ENCODE results near the gene CCNE1.

CCNE1 gene
- total RNA-seq, result 0.92 to 23.1 (median 10.6) reads per million in 18 experiments

- DNase-seq, result peak; percentile 92 to 94
Measured at GRCh38 chr19:29811125-29812079, at the start of gene CCNE1. Gene CCNE1, plus strand, starts transcription at chr19:29811991. Its CDS starts 565 bp downstream, at chr19:29812556.

DNA sequence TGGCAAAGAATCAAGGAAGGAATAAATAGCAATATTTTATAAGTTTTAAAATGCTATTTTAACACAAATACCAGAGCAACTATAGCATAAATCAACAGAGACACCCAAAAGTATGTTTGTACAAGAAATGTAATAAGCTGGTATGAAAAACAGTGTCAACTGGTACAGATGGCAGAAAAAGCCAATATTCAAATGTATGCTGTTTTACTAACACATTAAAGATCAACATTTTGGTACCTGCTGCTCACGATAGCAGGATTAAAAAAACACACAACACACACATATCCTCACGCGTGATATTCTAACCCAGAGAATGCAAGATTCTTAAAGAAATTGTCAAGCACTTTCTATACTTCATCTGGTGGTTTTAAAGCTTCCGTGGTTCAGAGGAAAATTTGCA lies 48.6 kb upstream of the CCNE1 start:
- no peak for DNase-seq

DNA sequence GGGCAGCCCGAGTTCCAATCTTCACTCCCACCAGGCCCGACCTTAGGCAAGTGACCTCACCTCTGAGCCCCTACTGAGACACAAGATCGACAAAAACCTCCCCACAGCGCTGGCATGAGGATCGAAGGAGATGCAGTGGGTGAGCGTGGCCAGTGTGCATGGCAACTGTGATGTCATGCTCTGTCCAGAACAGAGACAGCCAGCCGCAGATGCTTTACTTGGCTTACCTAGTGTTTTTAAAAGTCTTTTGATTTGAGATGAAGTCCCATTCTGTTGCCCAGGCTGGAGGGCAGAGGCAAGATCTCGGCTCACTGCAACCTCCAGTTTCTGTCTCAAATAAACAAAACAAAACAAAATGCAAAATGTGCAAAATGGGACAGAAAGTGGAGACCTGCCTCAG lies 47.4 kb upstream of the CCNE1 start:
- DNase-seq, result no peak

DNA sequence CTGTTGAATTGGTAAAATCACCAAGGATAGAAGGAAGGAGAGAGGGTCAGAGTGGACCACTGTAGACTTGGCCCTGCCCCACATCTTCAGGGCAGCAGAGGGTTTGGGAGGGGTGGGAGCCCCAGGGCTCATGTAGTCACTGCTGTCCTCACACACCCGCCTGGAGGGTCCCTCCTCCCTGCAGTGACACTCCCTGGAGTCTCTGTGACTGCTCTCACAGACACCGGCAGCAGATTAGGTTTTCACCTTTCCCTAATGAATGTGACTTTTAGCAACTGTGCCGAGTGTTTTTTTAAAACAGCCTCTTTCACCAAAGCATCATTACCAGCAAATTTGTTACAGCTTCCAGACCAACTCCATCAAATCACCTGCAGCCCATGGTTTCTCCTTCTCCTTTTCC lies 45.7 kb upstream of the CCNE1 start:
- DNase-seq, result no peak

DNA sequence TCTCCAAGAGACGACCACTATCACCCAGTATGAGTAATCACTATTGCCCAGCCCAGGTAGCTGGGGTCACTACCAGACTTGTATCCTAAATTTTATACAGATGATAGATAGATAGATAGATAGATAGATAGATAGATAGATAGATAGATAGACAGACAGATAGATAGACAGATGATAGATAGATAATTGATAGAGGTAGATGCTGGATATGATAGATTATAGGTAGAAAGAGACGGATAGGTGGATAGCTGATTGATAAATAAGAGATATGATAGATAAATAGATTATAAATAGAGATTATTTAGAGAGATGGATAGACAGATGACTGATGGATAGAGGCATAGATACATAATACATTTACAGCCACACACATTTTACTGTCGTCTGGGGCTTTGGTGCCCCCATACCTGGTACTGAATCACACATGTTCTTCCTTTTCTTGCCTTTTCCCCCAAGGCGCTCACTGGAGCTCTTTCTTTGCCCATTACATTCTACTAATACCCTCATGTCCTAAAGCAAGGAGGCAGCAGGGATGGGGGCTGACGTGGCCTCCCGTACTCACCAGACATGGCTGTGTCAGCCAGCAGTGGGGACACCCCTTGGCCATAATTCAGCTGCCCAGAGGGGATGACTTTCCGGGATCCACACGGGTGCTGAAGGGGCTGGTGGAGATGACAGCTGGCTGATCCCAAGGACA lies 44.6 kb upstream of the CCNE1 start:
- DNase-seq, result no peak

DNA sequence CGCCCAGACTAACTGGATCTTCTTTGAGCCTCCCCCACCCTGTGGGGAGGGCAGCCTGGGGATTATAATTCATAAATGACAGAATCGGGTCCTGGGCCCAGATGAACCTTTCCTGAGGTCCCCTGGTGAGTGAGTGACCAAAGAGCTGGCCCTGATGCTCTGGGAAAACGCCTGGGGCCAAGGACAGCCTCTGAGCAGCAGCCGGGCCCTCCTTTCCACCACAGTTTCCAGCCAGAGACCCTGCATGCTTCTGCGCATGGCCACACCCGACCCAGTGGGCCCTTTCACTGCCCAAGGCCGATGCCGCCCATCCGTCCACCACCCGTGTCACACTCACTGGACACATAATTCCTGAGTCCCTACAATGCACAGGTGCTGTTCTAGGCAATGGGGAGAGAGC lies 43.6 kb upstream of the CCNE1 start:
- DNase-seq, result no peak

DNA sequence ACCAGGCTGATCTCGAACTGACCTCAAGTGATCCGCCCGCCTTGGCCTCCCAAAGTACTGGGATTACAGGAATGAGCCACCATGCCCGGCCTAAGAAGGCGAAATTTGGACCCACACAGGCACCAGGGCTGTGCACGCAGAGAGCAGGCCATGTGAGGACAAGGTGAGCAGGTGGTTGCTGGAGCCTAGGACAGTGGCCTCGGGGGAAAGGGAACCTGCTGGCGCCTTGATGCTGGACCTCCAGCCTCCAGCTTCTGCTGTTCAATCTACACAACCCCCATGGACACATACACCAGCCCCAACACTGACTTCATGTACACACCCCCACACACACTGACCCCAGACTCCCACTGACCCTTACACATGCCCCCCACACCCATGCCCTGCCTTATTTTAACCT lies 41.8 kb upstream of the CCNE1 start:
- DNase-seq, result no peak

DNA sequence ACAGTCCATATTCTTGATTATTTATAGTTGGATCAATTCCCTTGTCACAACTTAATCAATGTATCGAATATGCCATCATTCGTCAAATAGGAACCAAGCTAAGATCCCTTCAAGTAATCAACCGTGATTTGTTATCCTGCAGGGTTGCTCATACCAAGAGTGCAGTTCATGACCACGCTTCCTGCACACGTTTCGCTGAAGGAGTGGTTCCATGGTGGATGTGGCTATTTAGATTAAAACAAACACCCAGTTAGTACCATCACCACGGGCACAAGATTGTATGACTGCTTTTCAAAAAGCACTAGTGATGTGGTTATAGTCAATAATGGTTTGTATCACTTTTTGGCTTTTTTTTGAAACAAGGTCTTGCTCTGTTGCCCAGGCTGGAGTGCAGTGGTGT lies 41.1 kb upstream of the CCNE1 start:
- no peak for DNase-seq

GRCh38 chr19:29771708-29772414 lies 39.9 kb upstream of the CCNE1 start:
- peak; percentile 28 to 48 for DNase-seq

- DNase-seq, result no peak
Measured at GRCh38 chr19:29772696-29773095, 39.1 kb upstream of the CCNE1 start.

DNA sequence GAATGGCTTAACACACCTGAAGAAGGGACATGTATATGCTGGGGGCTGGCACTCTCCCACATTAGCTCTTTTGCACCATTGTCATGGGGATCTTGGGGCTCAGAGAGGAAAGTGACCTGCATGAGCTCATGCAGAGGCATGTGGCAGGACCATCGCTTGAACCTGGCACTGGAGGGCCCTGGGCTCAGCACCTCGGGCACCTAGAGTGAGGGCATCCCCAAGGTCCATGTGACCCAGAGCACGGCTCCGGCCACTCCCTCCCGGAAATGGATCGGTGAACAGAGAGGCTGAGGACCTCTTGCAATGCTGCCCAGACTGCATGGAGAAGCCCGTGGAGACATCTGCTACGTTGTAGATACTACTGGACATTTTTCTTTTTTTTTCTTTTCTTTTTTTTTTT lies 38.6 kb upstream of the CCNE1 start:
- DNase-seq, result no peak

DNA sequence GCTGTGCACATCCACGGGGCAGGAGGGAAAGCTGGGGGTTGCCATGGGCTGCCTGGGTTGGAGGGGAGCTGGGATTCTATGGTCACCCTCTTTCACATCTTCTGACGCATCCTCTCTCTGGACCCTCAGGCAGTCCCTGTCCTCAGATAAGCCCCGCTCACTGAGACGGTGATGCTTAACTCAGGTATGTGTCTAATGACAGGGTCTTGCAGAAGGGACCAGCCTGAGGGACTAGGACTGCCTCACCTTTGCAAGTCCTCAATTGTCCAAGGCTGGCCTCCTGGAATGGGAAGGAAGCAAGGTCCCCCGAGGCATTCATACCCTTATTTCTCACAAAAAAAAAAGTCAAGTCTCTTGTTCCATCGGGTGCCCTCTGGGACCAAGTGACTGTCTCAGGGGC lies 37.7 kb upstream of the CCNE1 start:
- no peak for DNase-seq

DNA sequence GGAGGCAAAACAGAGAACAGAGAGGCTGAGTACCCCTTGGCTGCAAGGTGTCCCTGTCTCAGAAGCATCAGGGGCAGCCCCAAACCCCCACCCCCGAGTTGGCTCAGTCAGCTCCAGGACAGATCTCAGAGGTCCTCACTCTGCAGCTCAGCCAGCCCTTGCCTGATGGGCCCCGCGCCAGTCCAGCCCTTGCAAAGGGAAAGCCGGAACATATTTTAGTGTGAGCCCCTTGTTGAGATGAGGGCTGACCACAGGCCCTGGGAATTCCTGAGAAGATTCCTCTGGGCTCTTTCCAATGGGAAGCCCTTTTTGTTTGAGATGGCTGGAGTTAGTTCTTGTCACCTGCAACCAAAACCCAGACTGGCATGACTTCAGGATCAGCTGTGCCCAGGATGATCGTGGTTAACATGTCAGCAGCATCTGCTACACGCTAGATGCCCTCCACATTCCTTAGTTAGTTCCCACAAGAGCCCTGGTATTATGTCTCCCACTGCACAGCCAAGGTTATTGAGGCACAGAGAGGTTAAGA lies 33.9 kb upstream of the CCNE1 start:
- DNase-seq, result no peak

DNA sequence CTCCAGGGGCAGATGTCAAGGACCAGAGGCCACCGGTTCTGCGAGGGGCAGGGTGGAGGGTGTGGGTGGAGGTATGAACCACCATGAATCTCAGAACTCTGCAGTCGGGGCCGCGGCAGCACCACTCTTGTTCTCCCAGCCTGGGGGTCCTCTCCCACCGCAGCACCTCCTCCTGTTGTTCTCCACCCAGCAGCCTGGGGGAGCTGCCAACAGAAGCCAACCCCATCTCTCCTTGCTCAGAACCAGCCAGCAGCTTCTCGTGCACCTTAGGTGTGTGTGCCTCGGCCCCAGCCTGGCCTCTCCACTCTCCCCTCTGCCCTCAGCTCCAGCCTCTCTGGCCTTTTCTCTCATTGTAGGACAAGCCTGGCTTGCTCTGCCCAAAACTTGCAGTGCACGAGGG lies 31.9 kb upstream of the CCNE1 start:
- DNase-seq, result no peak

DNA sequence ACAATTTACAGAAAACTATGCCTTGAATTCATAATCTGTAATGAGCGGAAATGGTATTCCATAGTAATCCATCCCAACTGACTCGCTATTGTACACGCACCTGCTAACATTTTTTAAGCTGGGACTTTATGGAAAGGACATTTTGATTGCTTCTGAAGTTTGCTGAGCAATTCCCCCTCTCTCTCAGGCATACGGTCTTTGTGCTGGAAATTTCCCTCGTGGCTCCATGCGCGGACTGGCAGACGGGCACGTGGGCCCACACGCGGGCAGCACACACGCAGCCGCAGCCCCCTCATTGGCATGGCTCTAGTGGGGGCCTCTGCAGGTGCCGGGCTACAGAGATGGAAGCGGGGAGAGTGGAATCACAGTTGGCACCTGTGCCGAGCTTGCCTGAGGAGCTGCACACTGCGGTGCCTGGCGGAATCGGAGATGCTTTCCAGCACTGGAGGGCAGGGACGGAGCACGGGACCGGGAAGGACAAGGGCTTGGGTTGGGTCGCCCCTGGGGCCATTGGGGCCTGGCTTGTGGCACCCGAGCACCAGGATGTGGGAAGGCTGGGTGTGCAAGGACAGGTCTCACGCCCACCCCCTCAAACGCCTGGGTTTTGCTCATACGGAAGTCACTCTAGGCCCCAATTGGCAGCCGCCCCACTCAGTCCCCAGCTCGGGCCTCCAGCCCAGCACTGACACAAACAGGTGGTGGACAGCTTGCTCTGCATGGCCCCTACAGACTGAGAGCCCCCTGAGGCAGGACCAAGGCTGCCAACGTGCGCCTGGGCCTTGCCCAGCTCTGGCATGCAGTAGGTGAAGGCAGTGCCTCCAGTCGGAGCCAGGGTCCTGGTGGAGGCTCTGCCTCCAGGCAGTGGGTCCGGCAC lies 30.2 kb upstream of the CCNE1 start:
- DNase-seq, result no peak

GRCh38 chr19:29782260-29782580 lies 29.6 kb upstream of the CCNE1 start:
- DNase-seq, result no peak

GRCh38 chr19:29783627-29784190 lies 28.1 kb upstream of the CCNE1 start:
- no peak for DNase-seq

DNA sequence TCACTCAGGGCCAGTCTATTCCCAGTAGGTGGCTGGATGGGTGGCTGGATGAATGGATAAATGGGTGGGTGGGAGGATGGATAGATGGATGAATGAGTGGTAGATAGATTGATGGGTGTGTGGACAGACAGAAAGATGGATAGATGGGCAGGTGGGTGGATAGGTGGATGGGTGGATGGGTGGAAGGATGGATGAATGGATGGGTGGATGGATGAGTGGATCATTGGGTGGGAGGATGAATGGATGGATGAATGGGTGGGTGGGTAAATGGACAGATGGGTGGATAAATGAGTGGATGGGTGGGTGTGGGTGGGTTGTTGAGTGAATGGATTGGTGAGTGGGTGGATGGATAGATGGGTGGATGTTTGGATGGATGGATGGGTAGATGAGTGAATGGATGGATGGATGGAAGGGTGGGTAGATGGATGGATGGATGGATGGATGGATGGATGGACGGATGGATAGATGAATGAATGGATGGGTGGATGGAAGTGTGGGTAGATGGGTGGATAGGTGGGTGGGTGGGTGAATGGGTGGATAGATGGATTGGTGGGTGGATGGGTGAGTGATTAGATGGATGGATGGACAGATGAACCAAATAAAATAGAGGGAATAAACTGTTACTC lies 27.1 kb upstream of the CCNE1 start:
- no peak for DNase-seq

DNA sequence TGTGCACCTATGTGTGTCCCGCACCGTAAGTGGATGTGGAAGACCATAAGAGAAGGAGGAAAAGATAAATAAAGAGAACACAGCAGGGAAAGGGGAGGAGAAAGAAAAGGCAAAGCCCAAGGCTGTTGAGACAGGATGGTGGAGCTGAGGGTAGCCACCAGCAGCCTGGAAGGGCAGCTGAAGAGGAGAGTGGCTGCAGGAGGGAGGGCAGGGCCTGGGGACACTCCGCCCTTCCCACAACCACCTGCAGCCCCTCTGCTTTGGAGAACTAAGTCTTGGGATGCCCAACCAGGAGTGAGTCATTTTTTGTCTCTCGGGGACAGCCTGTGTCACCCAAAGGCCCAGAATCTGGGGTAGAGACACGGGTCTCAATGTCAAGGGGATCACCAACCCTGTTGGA lies 26.4 kb upstream of the CCNE1 start:
- no peak for DNase-seq

GRCh38 chr19:29785955-29786589 lies 25.7 kb upstream of the CCNE1 start:
- DNase-seq, result peak; percentile 33 to 53

DNA sequence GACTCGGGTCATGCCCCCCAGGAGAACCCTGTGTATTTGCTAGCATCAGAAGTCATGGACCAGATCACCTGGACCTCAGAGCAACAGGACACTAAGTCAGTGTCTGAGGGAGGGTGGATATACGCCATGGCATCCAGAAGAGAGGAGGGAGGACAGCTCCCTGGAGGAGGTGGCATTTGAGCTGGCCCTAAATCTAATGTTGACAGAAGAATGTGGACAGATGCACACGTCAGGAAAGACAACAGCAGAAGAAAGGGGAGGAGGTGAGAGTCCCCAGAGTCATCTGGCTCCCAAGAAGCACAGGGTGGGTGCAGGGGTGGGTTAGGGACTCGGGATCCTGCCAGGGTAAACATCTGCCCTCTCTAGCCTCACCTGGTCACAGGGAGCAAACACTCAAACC lies 24.5 kb upstream of the CCNE1 start:
- no peak for DNase-seq
